ENCODE data around the gene DMBX1. TPM values are rescaled to one million over a fixed set of nuclear protein-coding genes. Genes with fewer than 3 reads are reported as not detected.

The DMBX1 gene
- total RNA-seq, 4 donors from 2014 or later: 0.12 to 0.51 (median 0.42) TPM; not detected in 1

GRCh38 chr1:46451948-46452930 lies 37.4 kb upstream of the DMBX1 start:
- no peak for DNase-seq (ENCODE audit: low spot score in 2 of 2)
- 74 to 75% methylated on average over 4 to 5 of the region's 5 CpGs for WGBS, 2 donors
- H3K4me3 ChIP-seq (ENCODE audit: low read depth, poor library complexity, severe bottlenecking): no peak overlapping the region
- TF ChIP-seq CTCF (IDR thresholded peaks at IDR 0.05): no peak
- TF ChIP-seq POLR2A (IDR thresholded peaks at IDR 0.05): no peak
- intact Hi-C loops (cut with DNase I; ENCODE audit: low total_unique reads): no loop called here

- no peak for DNase-seq (ENCODE audit: low spot score in 2 of 2)
- WGBS, 2 donors: 48 to 67% methylated on average over 15 of the region's 15 CpGs
- H3K4me3 ChIP-seq (ENCODE audit: low read depth, poor library complexity, severe bottlenecking): no peak overlapping the region
- intact Hi-C loops (cut with DNase I; ENCODE audit: low total_unique reads): no loop called here
- TF ChIP-seq POLR2A (IDR thresholded peaks at IDR 0.05) (no peak), CTCF (IDR thresholded peaks at IDR 0.05) (no peak)
Measured at GRCh38 chr1:46452931-46453325, 36.7 kb upstream of the DMBX1 start.

GRCh38 chr1:46453449-46453848 lies 36.2 kb upstream of the DMBX1 start:
- intact Hi-C loops (cut with DNase I; ENCODE audit: low total_unique reads): no loop called here
- TF ChIP-seq POLR2A (IDR thresholded peaks at IDR 0.05): no peak
- TF ChIP-seq CTCF (IDR thresholded peaks at IDR 0.05): no peak
- H3K4me3 ChIP-seq (ENCODE audit: low read depth, poor library complexity, severe bottlenecking): no peak overlapping the region
- no peak for DNase-seq (ENCODE audit: low spot score in 2 of 2)
- 63 to 73% methylated on average over 4 of the region's 4 CpGs for whole genome bisulfite sequencing, 2 donors

GRCh38 chr1:46455951-46456350 lies 33.7 kb upstream of the DMBX1 start:
- 91 to 93% methylated on average over 27 of the region's 27 CpGs for WGBS, 2 donors
- TF ChIP-seq CTCF (IDR thresholded peaks at IDR 0.05) (no peak), POLR2A (IDR thresholded peaks at IDR 0.05) (no peak)
- no peak for DNase-seq (ENCODE audit: low spot score in 2 of 2)
- H3K4me3 ChIP-seq (ENCODE audit: low read depth, poor library complexity, severe bottlenecking): no peak overlapping the region
- intact Hi-C loops (cut with DNase I; ENCODE audit: low total_unique reads): no loop called here

GRCh38 chr1:46456411-46456963 lies 33.1 kb upstream of the DMBX1 start:
- H3K4me3 ChIP-seq (ENCODE audit: low read depth, poor library complexity, severe bottlenecking): no peak overlapping the region
- intact Hi-C loops (cut with DNase I; ENCODE audit: low total_unique reads): no loop called here
- TF ChIP-seq CTCF (IDR thresholded peaks at IDR 0.05) (no peak), POLR2A (IDR thresholded peaks at IDR 0.05) (no peak)
- DNase-seq (ENCODE audit: low spot score in 2 of 2): no peak
- 57 to 85% methylated on average over 5 of the region's 5 CpGs for WGBS, 2 donors

Measured in lower leg skin (tissue), 4 donors.